Measurements from ENCODE around the gene ADAMTSL2.

ADAMTSL2 gene

GRCh38 chr9:133612051-133612450, 77.5 kb downstream of the ADAMTSL2 start:
- TF ChIP-seq FOXP2 (optimal IDR thresholded peaks at IDR 0.05; ENCODE audit: borderline replicate concordance, extremely low read depth, extremely low read length, insufficient read depth) (no peak), TAF1 (IDR thresholded peaks at IDR 0.05; ENCODE audit: borderline replicate concordance, insufficient read depth, low read length) (no peak), SIN3A (IDR thresholded peaks at IDR 0.05; ENCODE audit: borderline replicate concordance, insufficient read depth, low read length) (no peak), POLR2AphosphoS5 (IDR thresholded peaks at IDR 0.05; ENCODE audit: low read depth, low read length) (no peak)
- TF ChIP-seq, protein P1, sequence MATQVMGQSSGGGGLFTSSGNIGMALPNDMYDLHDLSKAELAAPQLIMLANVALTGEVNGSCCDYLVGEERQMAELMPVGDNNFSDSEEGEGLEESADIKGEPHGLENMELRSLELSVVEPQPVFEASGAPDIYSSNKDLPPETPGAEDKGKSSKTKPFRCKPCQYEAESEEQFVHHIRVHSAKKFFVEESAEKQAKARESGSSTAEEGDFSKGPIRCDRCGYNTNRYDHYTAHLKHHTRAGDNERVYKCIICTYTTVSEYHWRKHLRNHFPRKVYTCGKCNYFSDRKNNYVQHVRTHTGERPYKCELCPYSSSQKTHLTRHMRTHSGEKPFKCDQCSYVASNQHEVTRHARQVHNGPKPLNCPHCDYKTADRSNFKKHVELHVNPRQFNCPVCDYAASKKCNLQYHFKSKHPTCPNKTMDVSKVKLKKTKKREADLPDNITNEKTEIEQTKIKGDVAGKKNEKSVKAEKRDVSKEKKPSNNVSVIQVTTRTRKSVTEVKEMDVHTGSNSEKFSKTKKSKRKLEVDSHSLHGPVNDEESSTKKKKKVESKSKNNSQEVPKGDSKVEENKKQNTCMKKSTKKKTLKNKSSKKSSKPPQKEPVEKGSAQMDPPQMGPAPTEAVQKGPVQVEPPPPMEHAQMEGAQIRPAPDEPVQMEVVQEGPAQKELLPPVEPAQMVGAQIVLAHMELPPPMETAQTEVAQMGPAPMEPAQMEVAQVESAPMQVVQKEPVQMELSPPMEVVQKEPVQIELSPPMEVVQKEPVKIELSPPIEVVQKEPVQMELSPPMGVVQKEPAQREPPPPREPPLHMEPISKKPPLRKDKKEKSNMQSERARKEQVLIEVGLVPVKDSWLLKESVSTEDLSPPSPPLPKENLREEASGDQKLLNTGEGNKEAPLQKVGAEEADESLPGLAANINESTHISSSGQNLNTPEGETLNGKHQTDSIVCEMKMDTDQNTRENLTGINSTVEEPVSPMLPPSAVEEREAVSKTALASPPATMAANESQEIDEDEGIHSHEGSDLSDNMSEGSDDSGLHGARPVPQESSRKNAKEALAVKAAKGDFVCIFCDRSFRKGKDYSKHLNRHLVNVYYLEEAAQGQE (IDR thresholded peaks at IDR 0.05; ENCODE audit: insufficient read depth in 1 of 2, low read depth in 2 of 2, low read length in 2 of 2) = no peak

- TF ChIP-seq TAF1 (IDR thresholded peaks at IDR 0.05; ENCODE audit: borderline replicate concordance, insufficient read depth, low read length) = no peak
- no peak for TF ChIP-seq FOXP2 (optimal IDR thresholded peaks at IDR 0.05; ENCODE audit: borderline replicate concordance, extremely low read depth, extremely low read length, insufficient read depth)
- TF ChIP-seq, protein P1 (IDR thresholded peaks at IDR 0.05; ENCODE audit: insufficient read depth in 1 of 2, low read depth in 2 of 2, low read length in 2 of 2) = no peak
- TF ChIP-seq POLR2AphosphoS5 (IDR thresholded peaks at IDR 0.05; ENCODE audit: low read depth, low read length) = no peak
- no peak for TF ChIP-seq SIN3A (IDR thresholded peaks at IDR 0.05; ENCODE audit: borderline replicate concordance, insufficient read depth, low read length)
These were observed 78.3 kb downstream of the ADAMTSL2 start for GRCh38 chr9:133612816-133613215.

GRCh38 chr9:133613432-133613831, 78.9 kb downstream of the ADAMTSL2 start:
- TF ChIP-seq SIN3A (IDR thresholded peaks at IDR 0.05; ENCODE audit: borderline replicate concordance, insufficient read depth, low read length) (no peak), POLR2AphosphoS5 (IDR thresholded peaks at IDR 0.05; ENCODE audit: low read depth, low read length) (no peak), FOXP2 (optimal IDR thresholded peaks at IDR 0.05; ENCODE audit: borderline replicate concordance, extremely low read depth, extremely low read length, insufficient read depth) (no peak), TAF1 (IDR thresholded peaks at IDR 0.05; ENCODE audit: borderline replicate concordance, insufficient read depth, low read length) (no peak)
- TF ChIP-seq, protein P1 (IDR thresholded peaks at IDR 0.05; ENCODE audit: insufficient read depth in 1 of 2, low read depth in 2 of 2, low read length in 2 of 2) = no peak

GRCh38 chr9:133614056-133614455, 79.6 kb downstream of the ADAMTSL2 start:
- TF ChIP-seq POLR2AphosphoS5 (IDR thresholded peaks at IDR 0.05; ENCODE audit: low read depth, low read length) (no peak), FOXP2 (optimal IDR thresholded peaks at IDR 0.05; ENCODE audit: borderline replicate concordance, extremely low read depth, extremely low read length, insufficient read depth) (no peak), TAF1 (IDR thresholded peaks at IDR 0.05; ENCODE audit: borderline replicate concordance, insufficient read depth, low read length) (no peak), SIN3A (IDR thresholded peaks at IDR 0.05; ENCODE audit: borderline replicate concordance, insufficient read depth, low read length) (no peak)
- TF ChIP-seq, protein P1 (IDR thresholded peaks at IDR 0.05; ENCODE audit: insufficient read depth in 1 of 2, low read depth in 2 of 2, low read length in 2 of 2) = no peak

GRCh38 chr9:133614678-133615077, 80.2 kb downstream of the ADAMTSL2 start:
- TF ChIP-seq POLR2AphosphoS5 (IDR thresholded peaks at IDR 0.05; ENCODE audit: low read depth, low read length) = no peak
- TF ChIP-seq SIN3A (IDR thresholded peaks at IDR 0.05; ENCODE audit: borderline replicate concordance, insufficient read depth, low read length) = no peak
- TF ChIP-seq FOXP2 (optimal IDR thresholded peaks at IDR 0.05; ENCODE audit: borderline replicate concordance, extremely low read depth, extremely low read length, insufficient read depth) = no peak
